ENCODE data around the gene ACOX3.
"Not testable (repeated sequence)": the region's sequence is repeated elsewhere in the genome, so short reads cannot be mapped to it uniquely, and the experiment has no call there.

ACOX3 gene

GRCh38 chr4:8440492-8441311 lies at the start of gene ACOX3, which contains the start of gene TRMT44:
Gene ACOX3 (minus strand): TSS chr4:8440723. CDS start chr4:8416521, 24,202 bp downstream.
Gene TRMT44 (plus strand): TSS chr4:8440777. CDS start chr4:8440823, 46 bp downstream.
- peak; percentile 29 for FAIRE-seq

- no peak for FAIRE-seq
Observed at GRCh38 chr4:8488791-8489369, 48.4 kb upstream of the ACOX3 start.

- not testable (repeated sequence) for FAIRE-seq
Observed at GRCh38 chr4:8486643-8487042, 46.1 kb upstream of the ACOX3 start.

GRCh38 chr4:8480221-8480620 lies 39.7 kb upstream of the ACOX3 start:
- FAIRE-seq, result no peak

GRCh38 chr4:8478801-8479744 lies 38.5 kb upstream of the ACOX3 start:
- FAIRE-seq, result no peak

- FAIRE-seq, result no peak
Observed at GRCh38 chr4:8478371-8478770, 37.8 kb upstream of the ACOX3 start.

GRCh38 chr4:8477676-8478075 lies 37.2 kb upstream of the ACOX3 start:
- no peak for FAIRE-seq

- no peak for FAIRE-seq
Observed at GRCh38 chr4:8477095-8477635, 36.6 kb upstream of the ACOX3 start.

GRCh38 chr4:8475751-8476575 lies 35.4 kb upstream of the ACOX3 start:
- no peak for FAIRE-seq

GRCh38 chr4:8474856-8475255 lies 34.3 kb upstream of the ACOX3 start:
- FAIRE-seq, result no peak

- FAIRE-seq, result no peak
Observed at GRCh38 chr4:8473920-8474590, 33.5 kb upstream of the ACOX3 start.

GRCh38 chr4:8473198-8473919 lies 32.8 kb upstream of the ACOX3 start:
- no peak for FAIRE-seq

- FAIRE-seq, result peak; percentile 99
Observed at GRCh38 chr4:8472689-8473197, 32.2 kb upstream of the ACOX3 start.

- no peak for FAIRE-seq
Observed at GRCh38 chr4:8472158-8472688, 31.7 kb upstream of the ACOX3 start.

- no peak for FAIRE-seq
Observed at GRCh38 chr4:8471211-8471875, 30.8 kb upstream of the ACOX3 start.

- FAIRE-seq, result no peak
Observed at GRCh38 chr4:8470451-8471024, 30.0 kb upstream of the ACOX3 start.

- no peak for FAIRE-seq
Observed at GRCh38 chr4:8469550-8469949, 29.0 kb upstream of the ACOX3 start.

- FAIRE-seq, result peak; percentile 35
Observed at GRCh38 chr4:8468746-8469535, 28.4 kb upstream of the ACOX3 start.

Measured in endometrium (tissue), 2 donors.